ENCODE measurements around the gene NEK10. TPM values are rescaled to one million over a fixed set of nuclear protein-coding genes. Genes with fewer than 3 reads are reported as not detected.

NEK10 gene
- polyA plus RNA-seq, 2 of the 4 experiments (the other 2 are of a cell fraction): 1.7 to 2.9 TPM

GRCh38 chr3:27216955-27217552 lies 152.1 kb downstream of the NEK10 start:
- CTCF ChIA-PET: no interaction called here
- TF ChIP-seq ZC3H11A (IDR thresholded peaks at IDR 0.05) (no peak), RAD21 (conservative IDR thresholded peaks at IDR 0.05 in 1 of 2, IDR thresholded peaks at IDR 0.05 in 1 of 2) (no peak), FOSL2 (IDR thresholded peaks at IDR 0.05) (peak; percentile 35; the same call in 1 of the 2 replicates), FOSL2 (CRISPR knock-in tag; IDR thresholded peaks at IDR 0.05) (peak; percentile 77), JUNB (IDR thresholded peaks at IDR 0.05) (peak; percentile 42; the same call in 1 of the 2 replicates)
- 60% methylated on average over 5 of the region's 5 CpGs for WGBS (ENCODE audit: missing lambda C conversion rate)
- POLR2A ChIA-PET: no interaction called here
- ATAC-seq: peak in 1 of 2 experiments; percentile 52; a peak in 2 of 6 replicates
- Histone ChIP-seq H3K27ac (peak overlapping the region in 1 of 2 experiments; percentile 66; a peak in 3 of 6 replicates), H3K4me3 (no peak overlapping the region), H3K4me1 (peaks cover 18% of the 10 kb centered on the region), H3K9me3 (no peaks in the 10 kb centered on the region), H3K4me2 (peak overlapping the region; percentile 30; the same call in 2 of the 3 replicates)
- no peak for FAIRE-seq
- peak in 1 of 2 experiments; percentile 17 for DNase-seq (ENCODE audit: low read depth in 1 of 2, low spot score in 1 of 2)

DNA sequence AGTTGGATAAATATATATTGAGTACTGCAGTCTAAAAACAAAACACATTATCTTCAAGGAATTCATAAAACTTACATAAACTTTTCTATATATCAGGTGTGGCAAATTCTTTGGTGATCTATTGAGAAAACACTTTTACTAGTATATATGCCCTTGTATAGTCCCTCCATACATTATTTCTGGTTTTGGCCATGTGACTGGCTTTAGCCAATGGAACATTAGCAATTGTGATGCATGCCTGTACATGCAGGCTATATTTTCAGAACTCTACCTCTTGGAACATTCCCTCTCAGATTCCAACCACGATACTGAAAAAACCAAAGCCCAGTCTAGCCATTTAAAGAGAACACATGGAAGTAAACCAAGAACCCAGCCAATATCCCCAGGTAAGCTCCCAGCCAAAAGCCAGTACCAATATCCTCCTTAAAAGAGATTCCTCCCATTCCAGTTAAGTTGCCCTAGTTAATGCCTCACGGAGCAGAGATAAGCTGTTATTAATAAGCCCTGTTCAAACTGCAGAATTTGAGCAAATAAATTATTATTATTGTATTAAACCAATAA lies 152.8 kb downstream of the NEK10 start:
- peaks cover 15% of the 10 kb centered on the region for H3K4me1 ChIP-seq
- TF ChIP-seq JUN (IDR thresholded peaks at IDR 0.05) (no peak), HEYL (CRISPR knock-in tag; IDR thresholded peaks at IDR 0.05) (no peak), ZSCAN20 (CRISPR knock-in tag; IDR thresholded peaks at IDR 0.05) (no peak), EHF (CRISPR knock-in tag; IDR thresholded peaks at IDR 0.05) (no peak), REST (IDR thresholded peaks at IDR 0.05) (no peak), RNF2 (IDR thresholded peaks at IDR 0.05; ENCODE audit: borderline replicate concordance, low read depth) (no peak), GATA3 (IDR thresholded peaks at IDR 0.05; ENCODE audit: borderline replicate concordance) (no peak), RFX5 (IDR thresholded peaks at IDR 0.05) (no peak), HOXB13 (CRISPR knock-in tag; IDR thresholded peaks at IDR 0.05; ENCODE audit: low read depth) (no peak), EHMT2 (IDR thresholded peaks at IDR 0.05; ENCODE audit: low read depth) (no peak), POLR2AphosphoS2 (conservative IDR thresholded peaks at IDR 0.05; ENCODE audit: low read length) (no peak), JUNB (IDR thresholded peaks at IDR 0.05) (no peak), SREBF2 (IDR thresholded peaks at IDR 0.05) (no peak), HOXB5 (CRISPR knock-in tag; IDR thresholded peaks at IDR 0.05) (no peak), ZFP36 (IDR thresholded peaks at IDR 0.05; ENCODE audit: borderline replicate concordance, partially characterized antibody) (no peak)
- TF ChIP-seq, protein P1, sequence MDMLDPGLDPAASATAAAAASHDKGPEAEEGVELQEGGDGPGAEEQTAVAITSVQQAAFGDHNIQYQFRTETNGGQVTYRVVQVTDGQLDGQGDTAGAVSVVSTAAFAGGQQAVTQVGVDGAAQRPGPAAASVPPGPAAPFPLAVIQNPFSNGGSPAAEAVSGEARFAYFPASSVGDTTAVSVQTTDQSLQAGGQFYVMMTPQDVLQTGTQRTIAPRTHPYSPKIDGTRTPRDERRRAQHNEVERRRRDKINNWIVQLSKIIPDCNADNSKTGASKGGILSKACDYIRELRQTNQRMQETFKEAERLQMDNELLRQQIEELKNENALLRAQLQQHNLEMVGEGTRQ (IDR thresholded peaks at IDR 0.05): no peak
- no peaks in the 10 kb centered on the region for H3K9me3 ChIP-seq
- ChIA-PET CTCF (no interaction called here), POLR2A (no interaction called here)
- no peak for FAIRE-seq
- peak overlapping the region; percentile 30; the same call in 2 of the 3 replicates for H3K4me2 ChIP-seq
- no peak overlapping the region for H3K4me3 ChIP-seq
- no peak for ATAC-seq
- no peak for DNase-seq (ENCODE audit: low read depth in 1 of 2, low spot score in 1 of 2)
- peak overlapping the region in 1 of 2 experiments; percentile 77; a peak in 3 of 6 replicates for H3K27ac ChIP-seq
- 19% methylated on average over 2 of the region's 2 CpGs for WGBS (ENCODE audit: missing lambda C conversion rate)

Data from A549 (cell line).